ENCODE results near the gene PTPRD. TPM values are rescaled to one million over a fixed set of nuclear protein-coding genes. Genes with fewer than 3 reads are reported as not detected.

The PTPRD gene
- total RNA-seq, 2 experiments from 2014 or later, result not detected

- H3K27me3 Mint-ChIP-seq, result peaks cover 3% of the 10 kb centered on the region
These were observed 2043.0 kb downstream of the PTPRD start for GRCh38 chr9:8569823-8570222.

GRCh38 chr9:8567963-8568579 lies 2044.7 kb downstream of the PTPRD start:
- CTCF ChIA-PET, result interaction anchor here (0.6 kb wide), 1 partner anchor 57 kb away, joined by 3 read pairs; no protein-coding TSS in a partner anchor
- ATAC-seq, result no peak

More at GRCh38 chr9:8569823-8570222, 2043.0 kb downstream of the PTPRD start:
- DNase-seq, result no peak
- no peak overlapping the region for H3K4me3 Mint-ChIP-seq
- ChIA-PET POLR2A (no interaction called here), CTCF (no interaction called here)
- H3K9me3 Mint-ChIP-seq (ENCODE audit: low read depth), result no peaks in the 10 kb centered on the region
- no peaks in the 10 kb centered on the region for H3K36me3 Mint-ChIP-seq (ENCODE audit: low read depth)
- no peak for ATAC-seq
- H3K27ac Mint-ChIP-seq, result no peak overlapping the region
- intact Hi-C loops (cut with DNase I, micrococcal nuclease), result no loop called here
- no peaks in the 10 kb centered on the region for H3K4me1 Mint-ChIP-seq

GRCh38 chr9:8564960-8565359 lies 2047.8 kb downstream of the PTPRD start:
- no peak overlapping the region for H3K4me3 Mint-ChIP-seq
- ATAC-seq, result no peak
- DNase-seq, result peak; percentile 7
- no peaks in the 10 kb centered on the region for H3K4me1 Mint-ChIP-seq
- ChIA-PET CTCF (no interaction called here), POLR2A (no interaction called here)
- intact Hi-C loops (cut with DNase I, micrococcal nuclease), result no loop called here
- H3K9me3 Mint-ChIP-seq (ENCODE audit: low read depth), result no peaks in the 10 kb centered on the region
- no peaks in the 10 kb centered on the region for H3K36me3 Mint-ChIP-seq (ENCODE audit: low read depth)
- no peak overlapping the region for H3K27ac Mint-ChIP-seq
- H3K27me3 Mint-ChIP-seq, result peaks cover 4% of the 10 kb centered on the region

More at GRCh38 chr9:8567963-8568579, 2044.7 kb downstream of the PTPRD start:
- Mint-ChIP-seq H3K27ac (no peak overlapping the region), H3K4me1 (no peaks in the 10 kb centered on the region), H3K4me3 (no peak overlapping the region), H3K36me3 (ENCODE audit: low read depth) (no peaks in the 10 kb centered on the region), H3K27me3 (peaks cover 4% of the 10 kb centered on the region), H3K9me3 (ENCODE audit: low read depth) (no peaks in the 10 kb centered on the region)
- no peak for DNase-seq
- POLR2A ChIA-PET, result no interaction called here
- intact Hi-C loops (cut with DNase I, micrococcal nuclease), result no loop called here

- Mint-ChIP-seq H3K4me1 (no peaks in the 10 kb centered on the region), H3K36me3 (ENCODE audit: low read depth) (no peaks in the 10 kb centered on the region), H3K27ac (no peak overlapping the region), H3K9me3 (ENCODE audit: low read depth) (no peaks in the 10 kb centered on the region), H3K27me3 (peaks cover 4% of the 10 kb centered on the region), H3K4me3 (no peak overlapping the region)
- ATAC-seq, result no peak
- ChIA-PET POLR2A (no interaction called here), CTCF (interaction anchor here (0.6 kb wide), 1 partner anchor 1103 kb away, joined by 4 read pairs; no protein-coding TSS in a partner anchor)
- DNase-seq, result no peak
- intact Hi-C loops (cut with DNase I, micrococcal nuclease), result no loop called here
These were observed 2052.0 kb downstream of the PTPRD start for GRCh38 chr9:8560560-8561525.

- no peaks in the 10 kb centered on the region for H3K9me3 Mint-ChIP-seq (ENCODE audit: low read depth)
- intact Hi-C loops (cut with DNase I, micrococcal nuclease), result no loop called here
- ChIA-PET POLR2A (no interaction called here), CTCF (interaction anchor here (0.7 kb wide), 1 partner anchor 373 kb away, joined by 3 read pairs; no protein-coding TSS in a partner anchor)
- H3K27me3 Mint-ChIP-seq, result no peaks in the 10 kb centered on the region
- ATAC-seq (no peak), DNase-seq (no peak)
- H3K4me1 Mint-ChIP-seq, result no peaks in the 10 kb centered on the region
- H3K4me3 Mint-ChIP-seq, result no peak overlapping the region
- H3K36me3 Mint-ChIP-seq (ENCODE audit: low read depth), result no peaks in the 10 kb centered on the region
- H3K27ac Mint-ChIP-seq, result no peak overlapping the region
These were observed 2054.6 kb downstream of the PTPRD start for GRCh38 chr9:8558176-8558575.

GRCh38 chr9:8555762-8556500 lies 2056.9 kb downstream of the PTPRD start:
- H3K27me3 Mint-ChIP-seq, result no peaks in the 10 kb centered on the region
- CTCF ChIA-PET, result no interaction called here
- DNase-seq (no peak), ATAC-seq (no peak)
- intact Hi-C loops (cut with DNase I, micrococcal nuclease), result no loop called here
- H3K4me1 Mint-ChIP-seq, result no peaks in the 10 kb centered on the region
- H3K36me3 Mint-ChIP-seq (ENCODE audit: low read depth), result no peaks in the 10 kb centered on the region
- H3K4me3 Mint-ChIP-seq, result no peak overlapping the region
- POLR2A ChIA-PET, result no interaction called here
- no peaks in the 10 kb centered on the region for H3K9me3 Mint-ChIP-seq (ENCODE audit: low read depth)
- H3K27ac Mint-ChIP-seq, result no peak overlapping the region

- CTCF ChIA-PET, result no interaction called here
- Mint-ChIP-seq H3K27ac (no peak overlapping the region), H3K36me3 (ENCODE audit: low read depth) (no peaks in the 10 kb centered on the region), H3K4me3 (no peak overlapping the region), H3K27me3 (no peaks in the 10 kb centered on the region), H3K9me3 (ENCODE audit: low read depth) (no peaks in the 10 kb centered on the region), H3K4me1 (no peaks in the 10 kb centered on the region)
- intact Hi-C loops (cut with DNase I, micrococcal nuclease), result no loop called here
- DNase-seq (no peak), ATAC-seq (no peak)
- POLR2A ChIA-PET, result no interaction called here
These were observed 2059.4 kb downstream of the PTPRD start for GRCh38 chr9:8553444-8553843.

- intact Hi-C loops (cut with DNase I, micrococcal nuclease), result no loop called here
- Mint-ChIP-seq H3K36me3 (ENCODE audit: low read depth) (no peaks in the 10 kb centered on the region), H3K4me3 (no peak overlapping the region), H3K27ac (no peak overlapping the region), H3K4me1 (no peaks in the 10 kb centered on the region), H3K9me3 (ENCODE audit: low read depth) (no peaks in the 10 kb centered on the region), H3K27me3 (no peaks in the 10 kb centered on the region)
- ChIA-PET POLR2A (no interaction called here), CTCF (no interaction called here)
- ATAC-seq (no peak), DNase-seq (no peak)
These were observed 2060.1 kb downstream of the PTPRD start for GRCh38 chr9:8552732-8553131.

- no peaks in the 10 kb centered on the region for H3K9me3 Mint-ChIP-seq (ENCODE audit: low read depth)
- no peak overlapping the region for H3K27ac Mint-ChIP-seq
- no peaks in the 10 kb centered on the region for H3K4me1 Mint-ChIP-seq
- no peak for DNase-seq
- H3K4me3 Mint-ChIP-seq, result no peak overlapping the region
- intact Hi-C loops (cut with DNase I, micrococcal nuclease), result no loop called here
- CTCF ChIA-PET, result no interaction called here
- POLR2A ChIA-PET, result no interaction called here
- no peaks in the 10 kb centered on the region for H3K36me3 Mint-ChIP-seq (ENCODE audit: low read depth)
- ATAC-seq, result no peak
- no peaks in the 10 kb centered on the region for H3K27me3 Mint-ChIP-seq
These were observed 2063.6 kb downstream of the PTPRD start for GRCh38 chr9:8549214-8549613.

- intact Hi-C loops (cut with DNase I, micrococcal nuclease), result no loop called here
- H3K9me3 Mint-ChIP-seq (ENCODE audit: low read depth), result no peaks in the 10 kb centered on the region
- H3K4me1 Mint-ChIP-seq, result no peaks in the 10 kb centered on the region
- CTCF ChIA-PET, result no interaction called here
- DNase-seq (no peak), ATAC-seq (no peak)
- no peak overlapping the region for H3K4me3 Mint-ChIP-seq
- H3K27me3 Mint-ChIP-seq, result no peaks in the 10 kb centered on the region
- POLR2A ChIA-PET, result interaction anchor here (0.6 kb wide), 1 partner anchor 12 kb away, joined by 4 read pairs; no protein-coding TSS in a partner anchor
- no peak overlapping the region for H3K27ac Mint-ChIP-seq
- H3K36me3 Mint-ChIP-seq (ENCODE audit: low read depth), result no peaks in the 10 kb centered on the region
These were observed 2069.6 kb downstream of the PTPRD start for GRCh38 chr9:8543219-8543618.

GRCh38 chr9:8542537-8542936 lies 2070.3 kb downstream of the PTPRD start:
- Mint-ChIP-seq H3K27me3 (no peaks in the 10 kb centered on the region), H3K4me1 (no peaks in the 10 kb centered on the region), H3K36me3 (ENCODE audit: low read depth) (no peaks in the 10 kb centered on the region), H3K27ac (no peak overlapping the region), H3K4me3 (no peak overlapping the region), H3K9me3 (ENCODE audit: low read depth) (no peaks in the 10 kb centered on the region)
- no peak for DNase-seq
- no peak for ATAC-seq
- ChIA-PET CTCF (interaction anchor here (0.6 to 0.7 kb wide), 2 partner anchors 100 to 965 kb away, joined by 3 to 4 read pairs; no protein-coding TSS in a partner anchor), POLR2A (interaction anchor here (0.6 kb wide), 1 partner anchor 12 kb away, joined by 4 read pairs; no protein-coding TSS in a partner anchor)
- intact Hi-C loops (cut with DNase I, micrococcal nuclease), result no loop called here

All from activated CD4-positive, alpha-beta T cell treated with anti-CD3 and anti-CD28 coated beads for 36 hours (primary cell).